ENCODE measurements around the gene CA11. TPM values are rescaled to one million over a fixed set of nuclear protein-coding genes. Genes with fewer than 3 reads are reported as not detected.
A peak's percentile ranks its signal among the peaks of the same experiment; 100 is the strongest.

Gene CA11
- total RNA-seq, 1 experiment from 2014 or later = 10.5 TPM

DNA sequence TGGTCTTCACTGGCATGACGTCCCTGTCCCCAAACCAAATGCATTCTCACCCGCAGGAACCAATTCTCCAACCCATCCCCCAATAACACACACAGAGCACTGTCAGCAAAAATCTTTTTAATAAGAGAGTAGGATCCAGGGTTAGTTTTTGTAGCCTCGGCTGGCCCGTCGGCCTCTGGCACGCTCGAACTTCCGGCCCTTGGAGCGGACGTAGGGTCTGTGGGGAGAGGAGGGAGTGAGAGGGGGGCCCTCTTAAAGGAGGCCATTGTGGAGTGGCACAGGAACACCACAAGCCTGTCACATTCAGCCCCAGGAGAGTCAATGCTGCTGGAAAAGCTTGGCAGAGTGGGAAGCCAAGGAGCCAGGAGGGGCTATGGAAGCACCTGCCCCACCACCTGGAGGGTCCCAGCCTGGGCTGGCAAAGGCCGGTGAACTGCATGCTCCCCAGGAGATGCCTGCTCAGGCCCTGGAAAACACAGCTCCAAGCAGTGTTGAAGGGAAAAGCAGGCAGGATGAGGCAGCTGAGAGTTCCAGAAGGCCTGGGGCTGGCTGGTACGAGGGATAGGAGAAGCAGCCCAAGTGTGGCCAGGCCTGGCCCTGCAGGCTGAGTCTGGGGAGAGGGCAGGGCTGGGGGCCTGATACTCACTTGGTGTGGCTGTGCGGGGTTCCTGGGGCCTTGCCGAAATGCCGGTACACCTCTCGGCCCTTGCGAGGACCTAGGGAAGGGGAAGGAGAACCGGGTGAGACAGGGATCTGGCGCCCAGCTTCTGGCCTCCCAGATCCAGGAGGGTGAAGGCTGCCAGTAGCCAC lies 30.6 kb downstream of the CA11 start:
- no TSS peak for BruUV-seq (replicated peaks)
- peak overlapping the region; percentile 96 for H3K4me3 Mint-ChIP-seq (ENCODE audit: unreplicated experiment)
- DNase-seq = no peak
- H3K9me3 Mint-ChIP-seq (ENCODE audit: unreplicated experiment) = no peaks in the 10 kb centered on the region
- H3K36me3 Mint-ChIP-seq (ENCODE audit: insufficient read depth, unreplicated experiment) = peaks cover 94% of the 10 kb centered on the region
- CTCF ChIA-PET = no interaction called here
- H3K27ac Mint-ChIP-seq (ENCODE audit: unreplicated experiment) = peak overlapping the region; percentile 98
- intact Hi-C loops (cut with micrococcal nuclease; ENCODE audit: unreplicated experiment) = no loop called here
- H3K27me3 Mint-ChIP-seq (ENCODE audit: insufficient read depth, unreplicated experiment) = no peaks in the 10 kb centered on the region
- Histone ChIP-seq H3K4me1 (peaks cover 33% of the 10 kb centered on the region), H3K9me3 (no peaks in the 10 kb centered on the region), H3K4me3 (ENCODE audit: low read depth, low read length) (no peak overlapping the region), H3K36me3 (ENCODE audit: control insufficient read depth, insufficient read depth, low read length) (peaks cover 13% of the 10 kb centered on the region), H3K27me3 (replicated peaks; ENCODE audit: control insufficient read depth, insufficient read depth, low read length) (no peaks in the 10 kb centered on the region)
- TF ChIP-seq, protein P1, sequence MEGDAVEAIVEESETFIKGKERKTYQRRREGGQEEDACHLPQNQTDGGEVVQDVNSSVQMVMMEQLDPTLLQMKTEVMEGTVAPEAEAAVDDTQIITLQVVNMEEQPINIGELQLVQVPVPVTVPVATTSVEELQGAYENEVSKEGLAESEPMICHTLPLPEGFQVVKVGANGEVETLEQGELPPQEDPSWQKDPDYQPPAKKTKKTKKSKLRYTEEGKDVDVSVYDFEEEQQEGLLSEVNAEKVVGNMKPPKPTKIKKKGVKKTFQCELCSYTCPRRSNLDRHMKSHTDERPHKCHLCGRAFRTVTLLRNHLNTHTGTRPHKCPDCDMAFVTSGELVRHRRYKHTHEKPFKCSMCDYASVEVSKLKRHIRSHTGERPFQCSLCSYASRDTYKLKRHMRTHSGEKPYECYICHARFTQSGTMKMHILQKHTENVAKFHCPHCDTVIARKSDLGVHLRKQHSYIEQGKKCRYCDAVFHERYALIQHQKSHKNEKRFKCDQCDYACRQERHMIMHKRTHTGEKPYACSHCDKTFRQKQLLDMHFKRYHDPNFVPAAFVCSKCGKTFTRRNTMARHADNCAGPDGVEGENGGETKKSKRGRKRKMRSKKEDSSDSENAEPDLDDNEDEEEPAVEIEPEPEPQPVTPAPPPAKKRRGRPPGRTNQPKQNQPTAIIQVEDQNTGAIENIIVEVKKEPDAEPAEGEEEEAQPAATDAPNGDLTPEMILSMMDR (IDR thresholded peaks at IDR 0.05; ENCODE audit: insufficient read depth in 1 of 2, low read depth in 1 of 2, low read length in 1 of 2, severe bottlenecking in 1 of 2, unreplicated experiment in 1 of 2) = no peak
- POLR2A ChIA-PET = no interaction called here
- H3K4me1 Mint-ChIP-seq (ENCODE audit: low read depth, unreplicated experiment) = peaks cover 31% of the 10 kb centered on the region

DNA sequence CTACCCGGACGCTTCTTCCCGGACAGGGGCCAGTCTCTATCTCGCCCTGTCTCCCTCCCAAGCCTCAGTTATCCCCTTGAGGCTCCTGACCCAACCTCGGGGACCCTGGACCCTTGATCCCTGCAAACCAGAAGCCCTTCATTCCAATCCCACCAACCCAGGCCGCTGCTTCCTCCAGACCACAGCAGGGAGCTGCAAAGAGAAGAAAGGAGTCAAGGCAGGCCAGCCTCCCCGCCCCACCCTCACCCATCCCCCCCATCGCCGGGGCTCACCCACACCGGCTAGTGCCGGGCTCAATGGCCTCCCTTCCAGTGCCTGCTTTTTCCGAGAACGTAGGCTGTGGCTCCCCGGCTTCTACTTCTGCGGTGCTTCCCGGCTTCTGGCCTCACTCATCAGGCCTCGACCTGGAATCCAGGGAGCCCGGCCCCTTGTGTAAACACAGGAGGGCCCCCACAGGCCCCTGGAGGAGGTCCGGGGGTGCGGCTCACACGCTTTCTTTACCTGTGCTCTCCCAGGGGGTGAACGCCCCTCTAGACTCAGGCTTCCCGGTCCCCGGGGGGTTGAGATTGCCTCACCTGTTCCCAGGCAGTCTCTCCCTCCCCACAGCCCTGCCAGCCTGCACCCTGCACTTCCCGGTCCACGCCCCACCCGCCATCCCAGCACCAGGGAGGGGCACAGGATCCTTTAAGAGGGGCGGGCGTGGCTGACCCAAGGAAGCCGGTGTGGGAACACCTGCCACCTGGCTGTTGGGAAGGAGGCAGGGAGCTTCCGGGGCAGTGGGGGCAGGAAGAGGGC lies 31.4 kb downstream of the CA11 start, which contains the start of gene FAM83E:
Gene FAM83E, minus strand, starts transcription at position 641 of the 795 bp plus-strand sequence. CDS start 1,704 bp downstream, outside the sequence.
- peaks cover 26% of the 10 kb centered on the region for H3K4me1 ChIP-seq
- Mint-ChIP-seq H3K4me1 (ENCODE audit: low read depth, unreplicated experiment) (peaks cover 23% of the 10 kb centered on the region), H3K9me3 (ENCODE audit: unreplicated experiment) (no peaks in the 10 kb centered on the region), H3K4me3 (ENCODE audit: unreplicated experiment) (peak within 1 kb of the TSS; percentile 96), H3K36me3 (ENCODE audit: insufficient read depth, unreplicated experiment) (peaks cover 92% of the 10 kb centered on the region), H3K27ac (ENCODE audit: unreplicated experiment) (peak within 1 kb of the TSS; percentile 98), H3K27me3 (ENCODE audit: insufficient read depth, unreplicated experiment) (no peaks in the 10 kb centered on the region)
- H3K36me3 ChIP-seq (ENCODE audit: control insufficient read depth, insufficient read depth, low read length) = peaks cover 13% of the 10 kb centered on the region
- no TSS peak for BruUV-seq (replicated peaks)
- no peaks in the 10 kb centered on the region for H3K27me3 ChIP-seq (replicated peaks; ENCODE audit: control insufficient read depth, insufficient read depth, low read length)
- DNase-seq = peak; percentile 50 to 76
- intact Hi-C loops (cut with micrococcal nuclease; ENCODE audit: unreplicated experiment) = no loop called here
- H3K4me3 ChIP-seq (ENCODE audit: low read depth, low read length) = no peak within 1 kb of the TSS
- CTCF ChIA-PET = interaction anchor here (0.6 to 0.9 kb wide), 2 partner anchors 12 to 30 kb away, joined by 3 read pairs; no protein-coding TSS in a partner anchor
- POLR2A ChIA-PET = no interaction called here
- no peaks in the 10 kb centered on the region for H3K9me3 ChIP-seq
- TF ChIP-seq, protein P1 (IDR thresholded peaks at IDR 0.05; ENCODE audit: insufficient read depth in 1 of 2, low read depth in 1 of 2, low read length in 1 of 2, severe bottlenecking in 1 of 2, unreplicated experiment in 1 of 2) = no peak

DNA sequence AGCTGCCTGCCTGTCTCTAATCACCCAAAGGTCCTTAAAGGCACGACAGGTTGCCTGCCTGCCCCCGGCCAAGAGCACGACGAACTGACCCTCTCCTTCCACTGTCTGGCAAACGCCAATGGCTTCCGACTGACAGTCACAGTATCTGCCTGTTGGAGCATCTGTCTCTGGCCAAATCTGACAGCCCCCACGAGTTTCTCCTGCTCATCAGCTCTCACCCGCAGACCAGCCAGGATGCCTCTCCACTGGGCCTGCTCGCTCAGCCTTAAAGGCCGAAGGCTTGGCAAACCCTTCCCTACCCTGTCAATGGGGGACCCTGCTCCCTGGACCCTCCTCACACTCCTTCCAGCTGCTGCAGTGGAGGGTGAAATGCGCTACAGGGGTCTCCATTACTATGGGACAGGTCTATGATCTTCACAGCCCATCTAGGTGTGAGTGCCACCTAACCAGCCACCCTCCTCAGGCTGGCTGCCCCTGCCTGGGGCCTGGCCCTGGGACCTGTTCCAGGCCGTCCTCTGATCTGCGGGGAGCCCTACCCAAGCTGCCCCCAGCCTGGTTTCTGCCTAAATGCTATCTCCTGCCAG lies 32.0 kb downstream of the CA11 start:
- H3K4me3 Mint-ChIP-seq (ENCODE audit: unreplicated experiment) = peak overlapping the region; percentile 50
- peaks cover 92% of the 10 kb centered on the region for H3K36me3 Mint-ChIP-seq (ENCODE audit: insufficient read depth, unreplicated experiment)
- ChIA-PET POLR2A (no interaction called here), CTCF (interaction anchor here (0.5 to 0.9 kb wide), 2 partner anchors 30 to 350 kb away, joined by 3 read pairs; no protein-coding TSS in a partner anchor)
- Histone ChIP-seq H3K4me3 (ENCODE audit: low read depth, low read length) (no peak overlapping the region), H3K4me1 (peaks cover 25% of the 10 kb centered on the region), H3K27me3 (replicated peaks; ENCODE audit: control insufficient read depth, insufficient read depth, low read length) (no peaks in the 10 kb centered on the region), H3K9me3 (no peaks in the 10 kb centered on the region), H3K36me3 (ENCODE audit: control insufficient read depth, insufficient read depth, low read length) (peaks cover 13% of the 10 kb centered on the region)
- no peaks in the 10 kb centered on the region for H3K27me3 Mint-ChIP-seq (ENCODE audit: insufficient read depth, unreplicated experiment)
- intact Hi-C loops (cut with micrococcal nuclease; ENCODE audit: unreplicated experiment) = no loop called here
- peaks cover 19% of the 10 kb centered on the region for H3K4me1 Mint-ChIP-seq (ENCODE audit: low read depth, unreplicated experiment)
- no peaks in the 10 kb centered on the region for H3K9me3 Mint-ChIP-seq (ENCODE audit: unreplicated experiment)
- H3K27ac Mint-ChIP-seq (ENCODE audit: unreplicated experiment) = peak overlapping the region; percentile 98
- no peak for DNase-seq
- TF ChIP-seq, protein P1 (IDR thresholded peaks at IDR 0.05; ENCODE audit: insufficient read depth in 1 of 2, low read depth in 1 of 2, low read length in 1 of 2, severe bottlenecking in 1 of 2, unreplicated experiment in 1 of 2) = no peak
- no TSS peak for BruUV-seq (replicated peaks)
